ENCODE measurements around the gene NDUFV3. TPM values are rescaled to one million over a fixed set of nuclear protein-coding genes. Genes with fewer than 3 reads are reported as not detected.
"Not testable (repeated sequence)": the region's sequence is repeated elsewhere in the genome, so short reads cannot be mapped to it uniquely, and the experiment has no call there.

Gene NDUFV3
- total RNA-seq, 1 donor from 2014 or later, result 57.1 TPM

GRCh38 chr21:42857216-42857615 is 35.9 kb upstream of the NDUFV3 start:
- DNase-seq, result no peak

- peak; percentile 25 for DNase-seq
Measured at GRCh38 chr21:42858185-42858847, 34.8 kb upstream of the NDUFV3 start.

- no peak for DNase-seq
Measured at GRCh38 chr21:42858957-42859890, 33.9 kb upstream of the NDUFV3 start.

- no peak for DNase-seq
Measured at GRCh38 chr21:42859891-42860230, 33.2 kb upstream of the NDUFV3 start.

GRCh38 chr21:42860345-42860744 is 32.8 kb upstream of the NDUFV3 start:
- no peak for DNase-seq

- no peak for DNase-seq
Measured at GRCh38 chr21:42861311-42861847, 31.7 kb upstream of the NDUFV3 start.

- no peak for DNase-seq
Measured at GRCh38 chr21:42861848-42862400, 31.2 kb upstream of the NDUFV3 start.

- no peak for DNase-seq
Measured at GRCh38 chr21:42862774-42863503, 30.2 kb upstream of the NDUFV3 start.

- no peak for DNase-seq
Measured at GRCh38 chr21:42863504-42863870, 29.6 kb upstream of the NDUFV3 start.

GRCh38 chr21:42864286-42864685 is 28.8 kb upstream of the NDUFV3 start:
- no peak for DNase-seq

- DNase-seq, result no peak
Measured at GRCh38 chr21:42864815-42865775, 28.0 kb upstream of the NDUFV3 start.

GRCh38 chr21:42865776-42866160 is 27.3 kb upstream of the NDUFV3 start:
- DNase-seq, result no peak

- no peak for DNase-seq
Measured at GRCh38 chr21:42868196-42868595, 24.9 kb upstream of the NDUFV3 start.

GRCh38 chr21:42873096-42873495 is 20.0 kb upstream of the NDUFV3 start:
- no peak for DNase-seq

GRCh38 chr21:42875811-42876210 is 17.3 kb upstream of the NDUFV3 start:
- DNase-seq, result not testable (repeated sequence)

GRCh38 chr21:42878678-42878992 is 14.5 kb upstream of the NDUFV3 start:
- DNase-seq, result no peak

- DNase-seq, result peak; percentile 99
Measured at GRCh38 chr21:42878993-42879787, 13.9 kb upstream of the NDUFV3 start, which contains the start of gene WDR4. Gene WDR4, minus strand, starts transcription at chr21:42879539. Its CDS starts 44 bp downstream, at chr21:42879495.

- no peak for DNase-seq
Measured at GRCh38 chr21:42880352-42880751, 12.8 kb upstream of the NDUFV3 start.

- no peak for DNase-seq
Measured at GRCh38 chr21:42883921-42884320, 9.2 kb upstream of the NDUFV3 start.

- no peak for DNase-seq
Measured at GRCh38 chr21:42887326-42887725, 5.8 kb upstream of the NDUFV3 start.

- no peak for DNase-seq
Measured at GRCh38 chr21:42892582-42892930, 553 bp upstream of the NDUFV3 start.

Data from tongue (tissue), 2 donors.